Gastrocnemius medialis (tissue), 4 donors: ENCODE measurements around the gene ZG16.
"Not testable (repeated sequence)": the region's sequence is repeated elsewhere in the genome, so short reads cannot be mapped to it uniquely, and the experiment has no call there.

Experiments used
- CTCF ChIP-seq, 5 experiments: fragments of 450-650 bp in 3 of 5; fragments of 200-600 bp in 2 of 5; sonication (generic) in 2 of 5; IDR thresholded peaks in 4 of 5; conservative IDR thresholded peaks in 1 of 5; 1 replicate in 4 of 5; 2 replicates in 1 of 5; pipeline ENCODE4 v1.5.1; 2016 to 2019; ENCODE audit warnings: antibody characterized with exemption in 5 of 5, mild to moderate bottlenecking in 3 of 5, moderate library complexity in 3 of 5
- POLR2A ChIP-seq, 2 donors: fragments of 450-650 bp; IDR thresholded peaks; one replicate each; pipeline ENCODE4 v1.6.1; 2017; ENCODE audit warnings: antibody characterized with exemption in 2 of 2, mild to moderate bottlenecking in 2 of 2, moderate library complexity in 2 of 2

GRCh38 chr16:29757086-29757485 lies 21.0 kb upstream of the ZG16 start:
- TF ChIP-seq CTCF (IDR thresholded peaks at IDR 0.05 in 4 of 5, conservative IDR thresholded peaks at IDR 0.05 in 1 of 5); POLR2A (IDR thresholded peaks at IDR 0.05): not testable (repeated sequence)
